HG02885 (cell line): ENCODE measurements around the gene ABCA2.
"Not testable (repeated sequence)": the region's sequence is repeated elsewhere in the genome, so short reads cannot be mapped to it uniquely, and the experiment has no call there.

Source experiments
- ATAC-seq: cut with Tn5 transposase; IDR thresholded peaks from one replicate; pipeline ENCODE4 v1.9.1; 2021; ENCODE audit warnings: mild to moderate bottlenecking; ENCODE audit not compliant: unreplicated experiment, poor library complexity

Gene ABCA2

GRCh38 chr9:137046088-137046787 lies 18.2 kb upstream of the ABCA2 start, which contains the start of gene NPDC1:
NPDC1 (minus strand) TSS chr9:137046177; CDS start chr9:137045989, 188 bp downstream.
- ATAC-seq, result no peak

DNA sequence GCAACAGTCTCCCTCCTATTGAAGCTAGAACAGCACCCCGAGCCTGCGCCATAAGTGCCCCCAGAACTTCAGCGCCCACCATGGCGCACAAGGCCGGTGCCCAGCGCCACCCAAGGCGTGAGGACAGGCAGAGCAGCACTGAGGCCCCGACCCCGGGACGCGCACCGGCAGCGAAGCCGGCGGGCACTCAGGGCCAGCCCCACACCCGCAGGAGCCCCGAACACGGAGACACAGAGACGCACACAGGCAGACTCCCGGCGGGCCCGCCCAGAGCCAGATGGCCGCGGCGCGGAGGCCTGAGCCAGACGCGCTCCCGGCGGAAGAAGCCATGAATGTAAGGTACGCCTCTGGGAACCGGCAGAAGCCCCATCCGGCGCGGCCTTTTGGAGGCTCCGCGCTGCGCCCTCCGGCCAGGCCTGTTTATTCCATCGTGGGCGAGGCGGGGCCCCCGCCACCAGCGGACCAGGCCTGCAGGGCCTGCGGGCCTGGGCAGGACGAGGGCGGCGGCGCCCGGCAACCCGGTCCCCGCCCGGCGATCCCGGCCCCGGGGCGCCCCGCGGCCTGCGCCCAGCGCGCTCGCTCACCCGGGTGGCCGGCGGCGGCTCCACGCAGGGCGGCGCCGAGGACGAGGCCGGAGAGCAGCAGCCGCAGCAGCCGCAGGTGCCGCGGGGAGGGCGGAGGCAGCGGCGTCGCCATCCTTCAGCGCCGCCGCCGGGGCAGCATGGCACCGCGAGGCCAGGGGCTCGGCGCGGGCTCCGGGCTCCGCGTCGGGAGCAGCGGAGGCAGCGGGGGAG lies 17.5 kb upstream of the ABCA2 start:
- no peak for ATAC-seq

DNA sequence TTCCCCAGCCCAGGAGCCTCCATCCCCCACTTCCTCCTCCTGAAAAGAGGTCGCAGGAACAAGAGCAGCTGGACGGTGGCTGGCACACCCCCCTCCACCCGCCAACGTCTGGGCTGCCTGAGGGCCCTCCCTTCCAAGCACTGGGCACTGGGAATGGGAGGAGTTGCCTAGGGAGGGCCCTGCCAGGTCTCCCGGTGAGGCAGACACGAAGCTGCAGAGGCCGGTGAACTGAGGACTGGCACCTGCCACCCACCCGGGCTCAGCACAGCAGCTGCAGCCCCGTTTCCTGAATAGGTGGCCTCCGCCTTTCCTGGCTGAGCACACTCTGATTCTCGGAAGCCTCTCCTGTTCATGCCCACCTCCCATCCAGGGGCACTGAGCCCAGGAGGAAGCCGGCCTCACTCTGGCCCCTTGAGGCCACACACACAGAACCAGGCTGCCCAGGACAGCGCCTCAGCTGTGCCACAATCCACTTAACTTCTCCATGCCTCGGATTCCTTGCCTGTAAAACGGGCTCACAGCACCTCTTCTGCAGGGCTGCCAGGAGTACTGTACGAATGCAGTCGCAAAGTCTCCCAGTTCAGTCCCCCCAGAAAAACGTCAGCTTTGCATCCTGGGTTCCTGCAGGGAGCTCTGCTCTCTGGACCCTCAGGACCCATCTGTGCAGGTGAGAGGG lies 16.6 kb upstream of the ABCA2 start:
- no peak for ATAC-seq

DNA sequence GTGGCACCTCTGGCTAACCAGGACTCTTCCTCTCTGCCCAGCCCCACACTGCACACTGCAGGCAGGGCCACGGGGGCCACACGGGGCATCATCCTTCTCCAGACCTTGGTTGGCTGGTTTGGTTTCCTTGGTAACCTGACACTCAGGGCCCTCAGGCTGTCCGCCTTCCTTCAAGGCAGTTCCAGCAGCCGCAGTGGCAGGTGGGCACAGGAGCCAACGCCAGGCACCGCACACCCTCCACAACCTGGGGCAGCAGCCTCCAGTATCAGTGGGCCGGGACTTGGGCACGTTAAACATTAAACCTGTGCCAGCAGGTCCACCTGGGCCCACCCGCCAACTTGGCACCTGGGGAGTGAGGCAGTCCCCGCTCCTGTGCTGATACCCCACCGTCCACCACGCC lies 16.0 kb upstream of the ABCA2 start:
- no peak for ATAC-seq

DNA sequence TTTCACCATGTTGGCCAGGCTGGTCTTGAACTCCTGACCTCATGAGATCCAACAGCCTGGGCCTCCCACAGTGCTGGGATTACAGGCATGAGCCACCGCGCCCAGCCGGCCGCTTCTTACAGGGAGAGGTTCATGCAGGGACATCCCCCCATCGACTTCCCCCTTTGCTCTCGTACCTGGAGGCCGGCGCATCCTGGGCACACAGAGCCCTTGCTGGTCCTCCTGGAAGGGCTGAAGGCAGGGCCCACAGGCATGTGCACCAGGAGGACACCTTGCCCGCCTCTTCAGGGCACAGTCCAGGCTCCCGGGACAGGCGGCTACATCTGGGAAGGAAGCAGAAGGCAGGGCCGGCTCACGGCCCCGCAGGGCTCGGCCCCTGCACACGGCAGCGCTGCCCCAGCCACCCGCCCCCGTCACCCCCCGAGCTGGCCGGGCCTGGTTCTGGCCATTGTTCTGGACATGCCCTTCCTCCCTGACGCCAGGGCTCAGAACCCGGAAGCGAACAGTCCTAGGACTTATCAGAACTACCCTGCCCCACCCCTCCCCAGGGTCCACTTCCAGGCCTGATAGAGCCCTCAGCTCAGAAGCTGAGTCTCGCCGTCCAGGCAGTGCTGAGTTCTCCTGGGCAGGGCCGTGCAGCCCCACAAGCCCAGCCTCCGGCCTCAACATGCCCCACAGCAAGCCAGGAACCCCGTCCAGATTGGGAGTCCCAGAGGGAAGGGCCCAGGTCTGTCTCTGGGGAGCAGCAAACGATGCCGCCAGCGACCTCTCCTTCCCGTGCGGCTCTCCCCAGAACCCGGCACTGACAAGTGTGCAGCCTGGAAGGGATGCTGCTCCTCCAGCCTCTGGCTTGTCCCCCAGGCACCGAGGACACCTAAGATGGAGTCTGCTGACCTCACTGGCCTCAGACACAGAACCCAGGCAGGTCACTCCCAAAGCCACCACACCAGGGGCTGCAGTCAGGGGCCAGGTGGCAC lies 15.0 kb upstream of the ABCA2 start:
- ATAC-seq, result no peak

- no peak for ATAC-seq
Observed at GRCh38 chr9:137041124-137041523, 13.1 kb upstream of the ABCA2 start.

DNA sequence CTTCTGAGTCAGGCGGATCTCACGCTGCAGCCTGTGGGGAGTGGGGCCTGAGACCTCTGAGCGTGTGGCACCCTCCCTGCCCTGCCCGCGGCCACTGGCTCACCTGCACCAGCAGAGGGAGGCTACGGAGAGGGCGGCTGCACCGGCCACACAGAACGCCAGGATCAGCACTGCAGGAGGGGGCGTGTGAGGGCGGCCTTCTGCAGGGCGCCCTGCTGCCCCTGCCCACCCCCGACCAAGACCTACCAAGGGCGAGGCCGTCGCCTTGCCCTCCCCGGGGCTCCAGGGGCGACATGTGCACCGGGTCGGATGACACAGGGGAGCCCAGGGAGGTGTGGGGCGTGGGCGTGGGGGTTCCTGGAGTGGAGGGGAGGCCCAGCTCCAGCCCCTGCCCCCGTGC lies 12.5 kb upstream of the ABCA2 start:
- no peak for ATAC-seq

DNA sequence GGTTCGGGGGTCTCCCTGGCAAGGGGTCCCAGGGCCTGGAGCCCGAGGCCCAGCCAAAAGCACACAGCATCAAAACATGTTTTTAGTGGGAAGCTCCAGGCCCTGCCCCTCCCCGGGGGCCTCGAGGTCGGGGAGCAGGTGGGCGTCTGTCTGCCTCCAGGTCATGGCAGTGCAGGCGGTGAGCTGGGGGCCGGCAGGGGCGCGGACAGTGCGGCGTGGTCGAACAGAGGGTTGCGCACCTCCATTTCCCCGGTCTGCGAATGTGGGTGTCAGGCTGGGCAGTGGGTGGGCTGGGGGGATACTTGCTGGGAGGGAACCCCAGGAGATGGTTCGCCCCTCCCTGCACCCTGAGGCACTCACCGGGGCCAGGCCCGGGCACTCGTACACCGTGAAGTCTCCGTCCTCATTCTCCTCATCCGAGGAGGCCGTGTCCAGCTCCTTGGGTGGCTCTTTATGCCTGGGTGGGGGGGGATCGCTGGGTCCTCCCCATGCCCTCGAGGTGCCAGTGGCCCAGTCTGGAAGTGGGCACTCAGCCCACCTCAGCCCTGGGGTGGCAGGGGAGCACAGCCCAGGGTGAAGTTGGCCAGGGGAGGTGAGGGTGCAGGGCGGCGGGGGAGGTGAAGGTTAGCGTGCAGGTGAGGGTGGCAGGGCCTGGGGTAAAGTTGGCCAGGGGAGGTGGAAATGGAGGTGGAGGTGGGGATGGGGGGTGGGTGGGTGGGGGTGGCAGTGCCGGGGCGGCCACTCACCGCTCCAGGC lies 11.8 kb upstream of the ABCA2 start:
- ATAC-seq, result no peak

GRCh38 chr9:137038916-137039315 lies 10.9 kb upstream of the ABCA2 start:
- no peak for ATAC-seq

DNA sequence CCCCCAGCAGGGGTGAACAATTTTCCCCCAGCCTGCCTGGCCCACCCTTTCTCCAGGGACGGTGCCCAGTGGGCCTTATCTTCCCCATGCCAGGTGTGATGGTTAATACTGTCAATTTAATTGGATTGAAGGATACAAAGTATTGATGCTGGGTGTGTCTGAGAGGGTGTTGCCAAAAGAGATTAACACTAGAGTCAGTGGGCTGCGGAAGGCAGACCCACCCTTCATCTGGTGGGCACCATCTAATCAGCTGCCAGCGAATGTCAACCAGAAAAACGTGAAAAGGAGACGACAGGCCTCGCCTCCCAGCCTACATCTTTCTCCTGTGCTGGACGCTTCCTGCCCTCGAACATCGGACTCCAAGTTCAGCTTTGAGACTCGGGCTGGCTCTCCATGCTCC lies 9.4 kb upstream of the ABCA2 start:
- no peak for ATAC-seq

GRCh38 chr9:137037035-137037434 lies 9.0 kb upstream of the ABCA2 start:
- ATAC-seq, result no peak

DNA sequence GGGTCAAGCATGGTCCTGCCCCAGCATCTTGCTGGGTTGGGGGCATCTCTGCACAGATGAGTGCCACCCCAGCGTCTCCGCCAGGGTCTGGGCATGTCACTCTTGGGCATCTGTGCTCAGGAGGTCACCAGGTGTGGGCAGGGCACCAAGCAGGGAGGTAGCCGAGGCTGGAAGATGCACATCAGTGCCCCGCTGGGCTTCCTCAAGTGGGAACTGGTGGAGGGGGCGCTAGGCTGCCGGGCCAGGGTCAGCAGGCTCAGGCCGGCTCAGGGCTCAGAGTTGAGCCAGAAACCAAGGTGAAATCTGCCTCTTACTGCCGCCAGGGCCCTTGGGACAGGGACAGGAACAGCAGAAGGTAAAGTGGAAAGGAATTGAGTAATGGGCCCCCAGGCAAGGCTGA lies 7.9 kb upstream of the ABCA2 start:
- ATAC-seq, result no peak

DNA sequence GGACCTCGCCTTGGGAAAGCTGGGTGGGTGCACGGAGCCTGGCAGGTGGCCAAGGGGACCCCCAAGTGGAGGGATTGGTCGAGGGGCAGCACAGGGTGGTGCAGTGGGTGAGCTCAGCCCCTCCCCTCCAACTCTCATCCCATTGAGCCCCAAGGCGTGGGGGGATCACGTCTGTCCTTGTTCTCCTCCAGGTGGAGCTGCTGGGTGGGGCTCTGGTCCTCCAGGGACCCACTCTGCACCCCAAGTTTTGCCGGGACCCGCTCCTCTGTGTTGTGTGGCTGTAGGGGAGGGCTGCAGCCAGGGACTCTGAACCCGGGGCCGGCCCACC lies 7.4 kb upstream of the ABCA2 start:
- no peak for ATAC-seq

GRCh38 chr9:137034709-137035506 lies 6.9 kb upstream of the ABCA2 start:
- no peak for ATAC-seq

- ATAC-seq, result no peak
Observed at GRCh38 chr9:137034039-137034708, 6.1 kb upstream of the ABCA2 start.

- not testable (repeated sequence) for ATAC-seq
Observed at GRCh38 chr9:137033481-137033880, 5.4 kb upstream of the ABCA2 start.

- no peak for ATAC-seq
Observed at GRCh38 chr9:137032858-137033257, 4.8 kb upstream of the ABCA2 start.

DNA sequence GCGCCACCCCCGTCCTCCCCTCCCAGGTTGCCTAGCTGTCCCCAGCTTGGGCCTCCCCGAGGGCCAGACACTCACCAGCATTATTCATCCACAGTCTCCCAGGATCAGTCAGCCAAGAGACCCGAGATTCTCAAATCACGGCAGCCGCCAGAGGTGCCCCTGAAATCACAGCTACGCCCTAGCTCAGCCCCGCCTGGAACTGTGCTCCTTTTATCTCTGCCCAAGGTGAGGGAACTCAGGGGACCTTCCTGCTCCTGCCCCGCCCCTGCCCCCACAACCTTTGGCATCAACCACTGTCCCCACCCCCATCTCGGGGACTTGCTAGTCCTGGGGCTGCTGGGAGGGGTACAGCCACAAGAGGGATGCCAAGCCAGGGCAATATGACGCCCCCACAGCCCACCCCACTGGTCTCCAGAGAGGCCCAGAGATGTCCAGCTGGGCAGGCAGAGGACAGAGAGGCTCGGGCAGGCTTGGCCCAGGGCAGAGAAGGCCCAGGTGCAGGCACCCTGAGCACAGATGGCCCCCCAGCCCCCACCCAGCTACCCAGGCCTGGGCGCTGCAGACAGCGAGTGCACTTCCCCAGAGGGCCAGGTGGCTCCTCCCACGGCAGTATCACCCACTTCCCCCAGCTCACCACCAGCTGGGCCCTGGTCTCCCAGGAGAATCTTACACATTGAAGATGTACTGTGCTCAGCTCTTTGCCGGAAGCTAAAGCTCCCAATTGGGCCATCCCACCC lies 4.0 kb upstream of the ABCA2 start, which contains the start of gene FUT7:
Gene FUT7, minus strand, starts transcription at position 185 of the 737 bp plus-strand sequence. Its CDS starts 97 bp downstream, at position 88.
- no peak for ATAC-seq
